ENCODE data around the gene DPH6. TPM values are rescaled to one million over a fixed set of nuclear protein-coding genes. Genes with fewer than 3 reads are reported as not detected.

DPH6 gene

DNA sequence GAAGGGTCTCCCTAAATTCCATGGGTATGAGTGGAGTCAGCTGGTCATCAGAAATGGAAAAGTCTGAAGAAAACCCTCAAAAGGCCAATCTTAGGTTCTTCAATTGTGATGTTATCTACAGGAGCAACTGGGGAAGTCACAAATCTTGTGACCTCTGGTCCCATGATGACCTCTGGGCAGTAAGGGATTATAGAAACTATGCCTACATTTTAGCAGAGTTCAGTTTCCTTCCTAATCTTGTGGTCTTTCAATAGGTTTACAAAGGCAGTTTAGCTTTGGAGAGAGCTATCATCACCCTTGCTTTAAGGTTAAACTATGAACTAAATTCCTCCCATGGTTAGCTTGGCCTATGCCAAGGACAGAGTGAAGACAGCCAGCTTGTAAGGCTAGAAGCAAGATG is 225.1 kb downstream of the DPH6 start:
- no peak overlapping the region for H2AK5ac ChIP-seq (ENCODE audit: low read length, severe bottlenecking)
- no peak overlapping the region for H3K4me2 ChIP-seq (ENCODE audit: low read length, poor library complexity, severe bottlenecking)
- no peak overlapping the region for H2BK120ac ChIP-seq (ENCODE audit: low read depth, low read length)
- H3K4me3 ChIP-seq (ENCODE audit: insufficient read depth in 1 of 2, low read depth in 1 of 2, low read length in 2 of 2), result no peak overlapping the region
- H3K79me1 ChIP-seq (replicated peaks; ENCODE audit: low read length, poor library complexity, severe bottlenecking), result no peaks in the 10 kb centered on the region
- no peak for DNase-seq
- no peak overlapping the region for H3K4ac ChIP-seq (ENCODE audit: low read depth in 1 of 2, low read length in 2 of 2)
- no peak overlapping the region for H2BK5ac ChIP-seq (ENCODE audit: low read depth, low read length, poor library complexity, severe bottlenecking)
- no peak overlapping the region for H2BK12ac ChIP-seq (ENCODE audit: low read length in 2 of 2)
- no peak overlapping the region for H2BK15ac ChIP-seq (ENCODE audit: low read depth, poor library complexity, severe bottlenecking)
- H3K23ac ChIP-seq (ENCODE audit: low read length in 2 of 2), result no peak overlapping the region
- no peak overlapping the region for H4K91ac ChIP-seq (ENCODE audit: low read length)
- H3K27me3 ChIP-seq (ENCODE audit: control insufficient read depth in 1 of 2, insufficient read depth in 1 of 2, low read length in 2 of 2), result no peaks in the 10 kb centered on the region
- H4K8ac ChIP-seq (ENCODE audit: low read length), result no peak overlapping the region
- no peak overlapping the region for H3K27ac ChIP-seq (ENCODE audit: low read length, poor library complexity, severe bottlenecking)
- H3K18ac ChIP-seq (ENCODE audit: low read depth in 1 of 2, low read length in 2 of 2), result no peak overlapping the region
- H3K4me1 ChIP-seq (ENCODE audit: control insufficient read depth, insufficient read depth, low read depth, low read length), result no peaks in the 10 kb centered on the region
- no peak overlapping the region for H3K9ac ChIP-seq (ENCODE audit: low read length)
- no peak overlapping the region for H3K14ac ChIP-seq (ENCODE audit: low read length in 2 of 2)
- H2AFZ ChIP-seq (ENCODE audit: low read depth, low read length), result no peak overlapping the region
- H3K36me3 ChIP-seq (ENCODE audit: control insufficient read depth in 1 of 2, insufficient read depth in 2 of 2, low read depth in 1 of 2, low read length in 2 of 2), result no peaks in the 10 kb centered on the region
- H3K9me3 ChIP-seq (ENCODE audit: control insufficient read depth, low read length), result no peaks in the 10 kb centered on the region

Small RNA genes lying within 50 kb of the gene (small RNA-seq; reads per million reads assigned to genes)
- not detected for gene AC019288.1 (ENCODE audit: low read depth)
- 3.5 reads per million, percentile 27 among the genes with 10 or more reads in this experiment for gene MIR3942 (ENCODE audit: low read depth)
